Gastrocnemius medialis (tissue), 4 donors: ENCODE results near the gene RMDN3. TPM values are rescaled to one million over a fixed set of nuclear protein-coding genes. Genes with fewer than 3 reads are reported as not detected.

Experiments used
- ATAC-seq, 2 donors: fragments of 150-250 bp; one replicate each; pipeline ENCODE4 v1.9.1; 2016
- DNase-seq, 2 donors: peaks; one replicate each; pipeline ENCODE4 v3.0.0-alpha.2; 2019
- H3K27ac ChIP-seq, 4 donors: fragments of 200-600 bp; sonication (generic); 1 replicate in 1 of 4; 2 replicates in 3 of 4; pipeline ENCODE4 v1.5.1; 2016 to 2018; ENCODE audit warnings: mild to moderate bottlenecking in 2 of 4, moderate library complexity in 1 of 4
- H3K27me3 ChIP-seq, 3 donors: fragments of 200-600 bp; sonication (generic) in 2 of 3; 1 replicate in 1 of 3; 2 replicates in 2 of 3; pipeline versions ENCODE4 v1.5.1 to v1.6.0; 2016 to 2019; ENCODE audit warnings: mild to moderate bottlenecking in 1 of 3, moderate library complexity in 1 of 3
- H3K36me3 ChIP-seq, 2 donors: fragments of 200-600 bp; sonication (generic) in 1 of 2; one replicate each; pipeline ENCODE4 v1.5.1; 2017 to 2018
- H3K4me1 ChIP-seq, 2 donors: fragments of 200-600 bp; sonication (generic) in 1 of 2; one replicate each; pipeline ENCODE4 v1.5.1; 2016 to 2017; ENCODE audit warnings: mild to moderate bottlenecking in 2 of 2
- H3K4me3 ChIP-seq, 4 donors: fragments of 200-600 bp; sonication (generic) in 3 of 4; 1 replicate in 1 of 4; 2 replicates in 3 of 4; pipeline ENCODE4 v1.5.1; 2016 to 2019; ENCODE audit warnings: mild to moderate bottlenecking in 2 of 4
- H3K9me3 ChIP-seq, 3 donors: fragments of 200-600 bp; sonication (generic) in 2 of 3; 1 replicate in 1 of 3; 2 replicates in 2 of 3; pipeline ENCODE4 v1.5.1; 2016 to 2019
- POLR2A ChIP-seq, 2 donors: fragments of 450-650 bp; IDR thresholded peaks; one replicate each; pipeline ENCODE4 v1.6.1; 2017; ENCODE audit warnings: antibody characterized with exemption in 2 of 2, mild to moderate bottlenecking in 2 of 2, moderate library complexity in 2 of 2
- in situ Hi-C, 4 donors: fragments of 200-750 bp; cut with MboI; loops; one replicate each; pipeline versions ENCODE4 v1.15.0 to v1.8.0; 2017; ENCODE audit warnings: low sequenced_read_pairs in 4 of 4
- intact Hi-C: fragments of 100-400 bp; cut with DNase I; formaldehyde crosslinking; loops from one replicate; pipeline ENCODE4 v1.15.1; 2023; ENCODE audit warnings: low total_unique reads
- total RNA-seq, 4 donors: library from RNA; depleted of rRNA; stranded (reverse); fragments of >200 nt; gene quantifications; one replicate each; pipeline versions ENCODE4 v1.1.0 to v1.2.3, GENCODE V29; 2016
- TF ChIP-seq, protein P1 (sequence below), 5 experiments: fragments of 450-650 bp in 3 of 5; fragments of 200-600 bp in 2 of 5; sonication (generic) in 2 of 5; IDR thresholded peaks in 4 of 5; conservative IDR thresholded peaks in 1 of 5; 1 replicate in 4 of 5; 2 replicates in 1 of 5; pipeline ENCODE4 v1.5.1; 2016 to 2019; ENCODE audit warnings: antibody characterized with exemption in 5 of 5, mild to moderate bottlenecking in 3 of 5, moderate library complexity in 3 of 5

The RMDN3 gene
- total RNA-seq, 4 donors from 2014 or later, result 12.7 to 55.3 (median 19.6) TPM

DNA sequence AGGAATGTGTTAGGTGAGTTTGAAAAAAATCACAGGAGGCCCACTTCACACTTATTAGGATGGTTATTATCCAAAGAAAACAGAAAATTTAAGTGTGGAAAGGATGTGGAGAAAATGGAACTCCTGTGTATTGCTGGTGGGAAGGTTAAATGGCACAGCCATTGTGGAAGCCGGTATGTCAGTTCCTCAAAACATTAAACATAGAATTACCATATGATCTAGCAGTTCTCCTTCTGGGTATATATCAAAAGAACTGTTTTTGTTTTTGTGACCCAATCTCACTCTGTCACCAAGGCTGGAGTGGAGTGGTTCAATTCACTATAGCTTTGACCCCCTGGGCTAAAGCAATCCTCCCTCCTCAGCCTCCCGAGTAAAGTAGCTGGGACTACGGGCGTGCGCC, 41.5 kb upstream of the RMDN3 start:
- Histone ChIP-seq H3K27ac (peak overlapping the region in 2 of 4 donors; percentile 26 to 44), H3K36me3 (no peaks in the 10 kb centered on the region), H3K9me3 (no peaks in the 10 kb centered on the region), H3K4me1 (peaks cover 4 to 23% of the 10 kb centered on the region in 2 donors), H3K4me3 (no peak overlapping the region), H3K27me3 (no peaks in the 10 kb centered on the region)
- TF ChIP-seq POLR2A (IDR thresholded peaks at IDR 0.05), result no peak
- TF ChIP-seq, protein P1, sequence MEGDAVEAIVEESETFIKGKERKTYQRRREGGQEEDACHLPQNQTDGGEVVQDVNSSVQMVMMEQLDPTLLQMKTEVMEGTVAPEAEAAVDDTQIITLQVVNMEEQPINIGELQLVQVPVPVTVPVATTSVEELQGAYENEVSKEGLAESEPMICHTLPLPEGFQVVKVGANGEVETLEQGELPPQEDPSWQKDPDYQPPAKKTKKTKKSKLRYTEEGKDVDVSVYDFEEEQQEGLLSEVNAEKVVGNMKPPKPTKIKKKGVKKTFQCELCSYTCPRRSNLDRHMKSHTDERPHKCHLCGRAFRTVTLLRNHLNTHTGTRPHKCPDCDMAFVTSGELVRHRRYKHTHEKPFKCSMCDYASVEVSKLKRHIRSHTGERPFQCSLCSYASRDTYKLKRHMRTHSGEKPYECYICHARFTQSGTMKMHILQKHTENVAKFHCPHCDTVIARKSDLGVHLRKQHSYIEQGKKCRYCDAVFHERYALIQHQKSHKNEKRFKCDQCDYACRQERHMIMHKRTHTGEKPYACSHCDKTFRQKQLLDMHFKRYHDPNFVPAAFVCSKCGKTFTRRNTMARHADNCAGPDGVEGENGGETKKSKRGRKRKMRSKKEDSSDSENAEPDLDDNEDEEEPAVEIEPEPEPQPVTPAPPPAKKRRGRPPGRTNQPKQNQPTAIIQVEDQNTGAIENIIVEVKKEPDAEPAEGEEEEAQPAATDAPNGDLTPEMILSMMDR (IDR thresholded peaks at IDR 0.05 in 4 of 5, conservative IDR thresholded peaks at IDR 0.05 in 1 of 5), result no peak
- in situ Hi-C loops, result loop anchor here in 1 of 4 donors (25.0 kb wide), 1 partner anchor 109 kb away; the partner anchor contains the start of gene RAD51
- intact Hi-C loops, result no loop called here
- no peak for ATAC-seq
- DNase-seq, result no peak

DNA sequence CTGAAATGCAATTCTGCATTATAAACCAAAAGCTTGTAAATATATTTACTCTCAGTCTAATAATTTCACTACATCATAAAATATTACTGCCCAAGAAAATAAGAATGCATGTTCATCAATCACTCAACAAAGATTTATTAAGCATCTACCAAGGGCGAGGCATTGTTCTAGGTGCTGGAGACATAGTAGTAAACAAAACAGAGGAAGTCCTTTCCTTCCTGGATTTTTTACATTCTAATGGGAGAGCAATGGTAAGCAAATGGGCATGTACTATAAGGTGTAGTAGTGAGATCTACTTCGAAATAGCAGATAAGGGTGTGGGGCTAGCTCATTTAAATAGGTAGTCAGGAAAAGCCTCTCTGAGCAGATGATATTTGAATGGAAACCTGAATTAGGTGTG, 41.0 kb upstream of the RMDN3 start:
- H3K27me3 ChIP-seq, result no peaks in the 10 kb centered on the region
- H3K27ac ChIP-seq, result peak overlapping the region in 2 of 4 donors; percentile 26 to 44
- no peak overlapping the region for H3K4me3 ChIP-seq
- H3K36me3 ChIP-seq, result no peaks in the 10 kb centered on the region
- DNase-seq (no peak), ATAC-seq (no peak)
- intact Hi-C loops, result no loop called here
- H3K9me3 ChIP-seq, result no peaks in the 10 kb centered on the region
- in situ Hi-C loops, result loop anchor here in 1 of 4 donors (25.0 kb wide), 1 partner anchor 109 kb away; the partner anchor contains the start of gene RAD51
- H3K4me1 ChIP-seq, result peaks cover 4 to 23% of the 10 kb centered on the region in 2 donors
- TF ChIP-seq, protein P1 (IDR thresholded peaks at IDR 0.05 in 4 of 5, conservative IDR thresholded peaks at IDR 0.05 in 1 of 5), result no peak
- TF ChIP-seq POLR2A (IDR thresholded peaks at IDR 0.05), result no peak

DNA sequence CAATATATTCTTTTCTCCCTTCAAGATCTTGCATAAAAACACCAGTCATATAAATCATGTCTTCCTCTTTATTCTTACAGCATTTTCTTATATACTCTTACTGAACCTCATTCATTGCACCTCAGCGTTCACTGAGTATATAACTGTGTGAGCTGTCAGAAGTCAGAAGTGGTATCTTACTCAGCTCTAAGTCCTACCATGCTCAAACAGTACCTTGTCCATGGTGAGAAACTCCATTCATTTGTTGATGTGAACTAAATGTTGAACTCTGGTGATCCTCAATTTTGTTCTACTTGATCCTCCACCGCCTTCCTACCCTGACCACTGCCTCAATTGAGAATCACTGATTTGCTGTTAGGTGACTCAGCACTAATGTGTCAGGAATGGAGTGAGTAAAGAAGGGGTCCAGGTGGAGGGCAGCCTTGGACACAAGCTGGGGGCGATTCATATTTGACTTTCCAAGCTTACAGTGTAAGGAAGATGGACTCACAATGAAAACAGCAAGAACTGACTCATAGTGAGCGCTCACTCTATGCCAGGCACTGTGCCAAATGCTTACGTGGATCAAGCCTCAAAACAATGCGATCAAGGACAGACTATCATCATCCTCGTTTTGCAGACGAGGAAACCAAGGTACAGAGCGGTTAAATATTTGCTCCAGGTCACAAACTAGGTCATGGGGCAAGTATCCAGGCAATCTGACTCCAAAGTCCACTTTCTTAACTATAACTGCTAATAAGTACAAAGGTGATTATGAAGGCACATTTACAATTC, 38.3 kb upstream of the RMDN3 start:
- in situ Hi-C loops (loop anchor here in 1 of 4 donors (25.0 kb wide), 1 partner anchor 106 kb away; the partner anchor contains the start of gene RAD51), intact Hi-C loops (no loop called here)
- TF ChIP-seq POLR2A (IDR thresholded peaks at IDR 0.05), result no peak
- H3K4me1 ChIP-seq, result peaks cover 10 to 24% of the 10 kb centered on the region in 2 donors
- DNase-seq (no peak), ATAC-seq (peak; percentile 18 to 47)
- H3K27ac ChIP-seq, result peak overlapping the region in 1 of 4 donors; percentile 13
- H3K27me3 ChIP-seq, result no peaks in the 10 kb centered on the region
- no peaks in the 10 kb centered on the region for H3K9me3 ChIP-seq
- H3K4me3 ChIP-seq, result no peak overlapping the region
- no peaks in the 10 kb centered on the region for H3K36me3 ChIP-seq

DNA sequence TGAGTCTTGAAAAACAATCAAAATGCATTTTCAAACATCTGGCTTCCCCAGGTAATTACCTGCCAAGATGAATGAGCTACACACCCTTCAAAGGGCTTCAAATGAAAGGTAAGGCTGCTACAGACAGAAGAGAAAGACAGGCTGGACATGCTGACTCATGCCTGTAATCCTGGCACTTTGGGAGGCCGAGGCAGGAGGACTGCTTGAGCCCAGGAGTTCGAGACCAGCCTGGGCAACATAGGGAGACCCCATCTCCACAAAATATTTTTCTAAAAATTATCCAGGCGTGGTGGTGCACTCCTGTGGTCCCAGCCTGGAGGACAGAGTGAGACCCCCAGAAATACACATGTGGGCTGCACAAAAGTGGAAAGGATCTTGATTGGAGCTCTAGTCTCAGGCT, 37.3 kb upstream of the RMDN3 start:
- Histone ChIP-seq H3K27ac (peak overlapping the region in 1 of 4 donors; percentile 81), H3K4me1 (peaks cover 10 to 30% of the 10 kb centered on the region in 2 donors), H3K27me3 (no peaks in the 10 kb centered on the region), H3K36me3 (no peaks in the 10 kb centered on the region), H3K9me3 (no peaks in the 10 kb centered on the region), H3K4me3 (no peak overlapping the region)
- DNase-seq, result no peak
- in situ Hi-C loops, result loop anchor here in 1 of 4 donors (25.0 kb wide), 1 partner anchor 105 kb away; the partner anchor contains the start of gene RAD51
- ATAC-seq, result no peak
- TF ChIP-seq, protein P1 (IDR thresholded peaks at IDR 0.05 in 4 of 5, conservative IDR thresholded peaks at IDR 0.05 in 1 of 5), result no peak
- TF ChIP-seq POLR2A (IDR thresholded peaks at IDR 0.05), result no peak
- intact Hi-C loops, result no loop called here

DNA sequence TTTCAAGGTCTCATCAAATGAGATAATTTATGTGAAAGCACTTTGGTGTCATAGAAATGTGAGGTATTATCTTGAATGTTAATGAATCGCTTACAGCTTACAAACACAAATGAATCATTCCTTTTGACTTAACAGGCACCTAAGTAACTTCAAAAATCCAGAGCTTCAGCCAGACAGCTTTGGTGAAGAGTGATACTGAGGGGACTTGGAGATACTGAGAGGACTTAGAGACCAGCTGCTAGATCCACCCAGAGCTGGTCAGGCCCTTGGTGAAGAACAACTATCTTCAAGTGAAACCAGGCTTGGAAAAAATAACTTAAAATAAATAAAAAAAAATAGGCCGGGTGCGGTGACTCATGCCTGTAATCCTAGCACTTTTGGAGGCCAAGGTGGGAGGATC, 35.7 kb upstream of the RMDN3 start:
- H3K9me3 ChIP-seq, result no peaks in the 10 kb centered on the region
- intact Hi-C loops, result no loop called here
- H3K4me3 ChIP-seq, result no peak overlapping the region
- ATAC-seq (no peak), DNase-seq (no peak)
- TF ChIP-seq, protein P1 (IDR thresholded peaks at IDR 0.05 in 4 of 5, conservative IDR thresholded peaks at IDR 0.05 in 1 of 5), result no peak
- no peak for TF ChIP-seq POLR2A (IDR thresholded peaks at IDR 0.05)
- H3K27me3 ChIP-seq, result no peaks in the 10 kb centered on the region
- H3K4me1 ChIP-seq, result peaks cover 10 to 27% of the 10 kb centered on the region in 2 donors
- H3K36me3 ChIP-seq, result no peaks in the 10 kb centered on the region
- peak overlapping the region; percentile 32 to 81 (median 66) for H3K27ac ChIP-seq
- in situ Hi-C loops, result loop anchor here in 1 of 4 donors (25.0 kb wide), 1 partner anchor 103 kb away; the partner anchor contains the start of gene RAD51
